ENCODE data around the gene ZNF423. TPM values are rescaled to one million over a fixed set of nuclear protein-coding genes. Genes with fewer than 3 reads are reported as not detected.

ZNF423 gene
- total and polyA plus RNA-seq, 2 of the 13 experiments (the other 11 are each of a cell fraction or from before 2014, with no cell fraction given), result 0.07 to 0.31 TPM

DNA sequence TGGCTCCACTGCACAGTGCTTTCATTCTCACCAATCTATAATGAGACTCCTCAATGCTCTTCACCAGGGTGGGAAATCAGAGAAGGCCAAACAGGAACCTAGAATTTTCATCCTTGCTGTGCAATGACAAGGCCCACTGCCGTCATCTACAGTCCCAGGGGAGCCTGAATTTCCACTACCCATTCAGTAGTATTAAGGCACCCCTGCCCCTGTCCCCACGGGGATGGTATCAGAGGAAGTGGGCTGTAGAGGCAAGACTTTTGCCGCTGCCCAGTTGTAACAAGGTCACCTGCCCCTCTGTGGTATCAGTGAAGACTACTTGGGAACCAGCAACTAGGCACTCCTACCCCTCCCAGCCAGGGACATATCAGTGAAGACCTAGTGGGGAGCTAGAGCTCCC is 377.8 kb downstream of the ZNF423 start:
- H3K79me2 ChIP-seq (ENCODE audit: insufficient read depth, low read length), result no peaks in the 10 kb centered on the region
- no peak for FAIRE-seq
- DNase-seq (ENCODE audit: low spot score), result no peak
- no peaks in the 10 kb centered on the region for H3K9me3 ChIP-seq (ENCODE audit: low read length)
- H3K27ac ChIP-seq (ENCODE audit: extremely low read length, insufficient read depth, low read length), result no peak overlapping the region
- no peaks in the 10 kb centered on the region for H3K4me1 ChIP-seq (ENCODE audit: insufficient read depth, low read length)
- H3K36me3 ChIP-seq (replicated peaks in 1 of 2; ENCODE audit: control insufficient read depth in 1 of 2, insufficient read depth in 2 of 2, low read length in 2 of 2), result no peaks in the 10 kb centered on the region
- WGBS (ENCODE audit: low lambda C conversion rate), result 21% methylated on average over 3 of the region's 3 CpGs
- ChIA-PET POLR2A (no interaction called here), CTCF (ENCODE audit: low intra/inter-chr PET ratio, low total read pairs) (no interaction called here)
- BruUV-seq (replicated peaks), result no TSS peak
- H3K9ac ChIP-seq (ENCODE audit: insufficient read depth, low read depth, low read length), result no peak overlapping the region
- in situ Hi-C loops (cut with HindIII; ENCODE audit: extremely low pct_ligation_motif_present, low pct_unique_long_range_greater_than_20kb) (no loop called here), intact Hi-C loops (cut with micrococcal nuclease; ENCODE audit: unreplicated experiment) (no loop called here)
- no peaks in the 10 kb centered on the region for H3K27me3 ChIP-seq (ENCODE audit: control insufficient read depth in 1 of 2, insufficient read depth in 2 of 2, low read length in 2 of 2)
- no peak overlapping the region for H3K4me3 ChIP-seq (replicated peaks in 1 of 3; ENCODE audit: insufficient read depth in 1 of 3, low read depth in 2 of 3, low read length in 3 of 3)
- no peak for ATAC-seq
- H2AFZ ChIP-seq (ENCODE audit: low read length), result no peak overlapping the region
- no peaks in the 10 kb centered on the region for H4K20me1 ChIP-seq (ENCODE audit: insufficient read depth, low read length)
- H3K4me2 ChIP-seq (ENCODE audit: low read depth, low read length), result no peak overlapping the region
- TF ChIP-seq ZBTB44 (CRISPR knock-in tag; IDR thresholded peaks at IDR 0.05) (no peak), ATF1 (CRISPR knock-in tag; IDR thresholded peaks at IDR 0.05) (no peak), SMYD3 (CRISPR knock-in tag; IDR thresholded peaks at IDR 0.05) (no peak), ZNF704 (CRISPR knock-in tag; IDR thresholded peaks at IDR 0.05; ENCODE audit: borderline replicate concordance) (no peak), GATAD2A (CRISPR knock-in tag; IDR thresholded peaks at IDR 0.05) (no peak), ZGPAT (CRISPR knock-in tag; IDR thresholded peaks at IDR 0.05) (no peak), ISL2 (CRISPR knock-in tag; IDR thresholded peaks at IDR 0.05) (no peak), JUNB (CRISPR knock-in tag; IDR thresholded peaks at IDR 0.05; ENCODE audit: borderline replicate concordance) (no peak), ZNF513 (CRISPR knock-in tag; conservative IDR thresholded peaks at IDR 0.05) (no peak), SCMH1 (CRISPR knock-in tag; IDR thresholded peaks at IDR 0.05; ENCODE audit: borderline replicate concordance) (no peak), POLR2A (IDR thresholded peaks at IDR 0.05; ENCODE audit: insufficient read depth in 1 of 2, low read depth in 2 of 2, low read length in 2 of 2) (no peak)
- TF ChIP-seq, protein P1, sequence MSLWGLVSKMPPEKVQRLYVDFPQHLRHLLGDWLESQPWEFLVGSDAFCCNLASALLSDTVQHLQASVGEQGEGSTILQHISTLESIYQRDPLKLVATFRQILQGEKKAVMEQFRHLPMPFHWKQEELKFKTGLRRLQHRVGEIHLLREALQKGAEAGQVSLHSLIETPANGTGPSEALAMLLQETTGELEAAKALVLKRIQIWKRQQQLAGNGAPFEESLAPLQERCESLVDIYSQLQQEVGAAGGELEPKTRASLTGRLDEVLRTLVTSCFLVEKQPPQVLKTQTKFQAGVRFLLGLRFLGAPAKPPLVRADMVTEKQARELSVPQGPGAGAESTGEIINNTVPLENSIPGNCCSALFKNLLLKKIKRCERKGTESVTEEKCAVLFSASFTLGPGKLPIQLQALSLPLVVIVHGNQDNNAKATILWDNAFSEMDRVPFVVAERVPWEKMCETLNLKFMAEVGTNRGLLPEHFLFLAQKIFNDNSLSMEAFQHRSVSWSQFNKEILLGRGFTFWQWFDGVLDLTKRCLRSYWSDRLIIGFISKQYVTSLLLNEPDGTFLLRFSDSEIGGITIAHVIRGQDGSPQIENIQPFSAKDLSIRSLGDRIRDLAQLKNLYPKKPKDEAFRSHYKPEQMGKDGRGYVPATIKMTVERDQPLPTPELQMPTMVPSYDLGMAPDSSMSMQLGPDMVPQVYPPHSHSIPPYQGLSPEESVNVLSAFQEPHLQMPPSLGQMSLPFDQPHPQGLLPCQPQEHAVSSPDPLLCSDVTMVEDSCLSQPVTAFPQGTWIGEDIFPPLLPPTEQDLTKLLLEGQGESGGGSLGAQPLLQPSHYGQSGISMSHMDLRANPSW (CRISPR knock-in tag; IDR thresholded peaks at IDR 0.05; ENCODE audit: borderline replicate concordance), result no peak
- TF ChIP-seq, protein P2, sequence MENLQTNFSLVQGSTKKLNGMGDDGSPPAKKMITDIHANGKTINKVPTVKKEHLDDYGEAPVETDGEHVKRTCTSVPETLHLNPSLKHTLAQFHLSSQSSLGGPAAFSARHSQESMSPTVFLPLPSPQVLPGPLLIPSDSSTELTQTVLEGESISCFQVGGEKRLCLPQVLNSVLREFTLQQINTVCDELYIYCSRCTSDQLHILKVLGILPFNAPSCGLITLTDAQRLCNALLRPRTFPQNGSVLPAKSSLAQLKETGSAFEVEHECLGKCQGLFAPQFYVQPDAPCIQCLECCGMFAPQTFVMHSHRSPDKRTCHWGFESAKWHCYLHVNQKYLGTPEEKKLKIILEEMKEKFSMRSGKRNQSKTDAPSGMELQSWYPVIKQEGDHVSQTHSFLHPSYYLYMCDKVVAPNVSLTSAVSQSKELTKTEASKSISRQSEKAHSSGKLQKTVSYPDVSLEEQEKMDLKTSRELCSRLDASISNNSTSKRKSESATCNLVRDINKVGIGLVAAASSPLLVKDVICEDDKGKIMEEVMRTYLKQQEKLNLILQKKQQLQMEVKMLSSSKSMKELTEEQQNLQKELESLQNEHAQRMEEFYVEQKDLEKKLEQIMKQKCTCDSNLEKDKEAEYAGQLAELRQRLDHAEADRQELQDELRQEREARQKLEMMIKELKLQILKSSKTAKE (CRISPR knock-in tag; IDR thresholded peaks at IDR 0.05; ENCODE audit: borderline replicate concordance), result no peak

Measured in HepG2 (cell line).